ENCODE data around the gene SIGLEC12.

- TF ChIP-seq, protein P1, sequence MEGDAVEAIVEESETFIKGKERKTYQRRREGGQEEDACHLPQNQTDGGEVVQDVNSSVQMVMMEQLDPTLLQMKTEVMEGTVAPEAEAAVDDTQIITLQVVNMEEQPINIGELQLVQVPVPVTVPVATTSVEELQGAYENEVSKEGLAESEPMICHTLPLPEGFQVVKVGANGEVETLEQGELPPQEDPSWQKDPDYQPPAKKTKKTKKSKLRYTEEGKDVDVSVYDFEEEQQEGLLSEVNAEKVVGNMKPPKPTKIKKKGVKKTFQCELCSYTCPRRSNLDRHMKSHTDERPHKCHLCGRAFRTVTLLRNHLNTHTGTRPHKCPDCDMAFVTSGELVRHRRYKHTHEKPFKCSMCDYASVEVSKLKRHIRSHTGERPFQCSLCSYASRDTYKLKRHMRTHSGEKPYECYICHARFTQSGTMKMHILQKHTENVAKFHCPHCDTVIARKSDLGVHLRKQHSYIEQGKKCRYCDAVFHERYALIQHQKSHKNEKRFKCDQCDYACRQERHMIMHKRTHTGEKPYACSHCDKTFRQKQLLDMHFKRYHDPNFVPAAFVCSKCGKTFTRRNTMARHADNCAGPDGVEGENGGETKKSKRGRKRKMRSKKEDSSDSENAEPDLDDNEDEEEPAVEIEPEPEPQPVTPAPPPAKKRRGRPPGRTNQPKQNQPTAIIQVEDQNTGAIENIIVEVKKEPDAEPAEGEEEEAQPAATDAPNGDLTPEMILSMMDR (IDR thresholded peaks at IDR 0.05) = no peak
- TF ChIP-seq POLR2A (IDR thresholded peaks at IDR 0.05) = no peak
- TF ChIP-seq EP300 (IDR thresholded peaks at IDR 0.05) = no peak
Measured at GRCh38 chr19:51548213-51548651, 46.6 kb upstream of the SIGLEC12 start.
